ENCODE results near the gene FSTL4.

Gene FSTL4

DNA sequence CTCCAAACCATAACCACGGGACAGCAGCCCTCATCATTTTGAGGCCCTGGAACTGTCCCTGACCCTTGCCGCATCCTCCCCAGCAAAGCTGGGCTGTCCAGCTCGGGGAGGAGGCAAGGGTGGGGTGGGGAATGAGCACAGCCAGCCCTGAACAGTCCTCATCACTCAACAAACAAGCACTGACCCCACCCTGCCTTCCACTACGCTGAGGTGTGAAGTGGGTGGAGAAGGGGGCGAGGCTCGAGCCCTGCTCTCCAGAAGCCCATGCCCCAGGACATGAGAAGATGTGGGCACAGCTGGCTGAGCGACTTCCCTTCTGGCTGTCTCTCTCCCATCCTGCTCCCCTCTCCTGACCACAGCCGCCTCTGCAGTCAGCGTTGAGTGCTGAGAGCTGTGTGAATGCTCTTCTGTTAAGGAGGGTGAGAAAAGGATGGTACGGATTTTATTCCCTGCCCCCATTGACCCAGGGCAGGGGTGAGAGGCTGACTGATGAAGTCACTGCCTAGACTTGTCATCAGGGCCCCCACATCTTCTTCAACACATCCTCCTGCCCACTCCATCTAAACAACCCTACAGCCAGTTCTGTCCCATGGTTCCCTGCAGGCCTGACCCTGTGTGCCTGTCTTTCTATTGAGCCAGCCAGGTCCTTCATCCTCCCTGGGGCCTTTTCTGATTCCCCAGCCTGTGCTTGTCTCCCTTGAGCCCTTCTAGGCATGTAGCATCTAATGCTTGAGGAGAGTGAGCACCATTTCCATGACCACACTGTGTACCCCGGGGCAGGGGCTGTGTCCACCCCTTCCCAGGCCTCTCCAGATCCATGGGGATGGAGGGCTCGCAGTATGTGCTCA is 276.0 kb downstream of the FSTL4 start:
- in situ Hi-C loops (cut with MboI; ENCODE audit: low sequenced_read_pairs, unreplicated experiment), result no loop called here
- TF ChIP-seq, protein P1, sequence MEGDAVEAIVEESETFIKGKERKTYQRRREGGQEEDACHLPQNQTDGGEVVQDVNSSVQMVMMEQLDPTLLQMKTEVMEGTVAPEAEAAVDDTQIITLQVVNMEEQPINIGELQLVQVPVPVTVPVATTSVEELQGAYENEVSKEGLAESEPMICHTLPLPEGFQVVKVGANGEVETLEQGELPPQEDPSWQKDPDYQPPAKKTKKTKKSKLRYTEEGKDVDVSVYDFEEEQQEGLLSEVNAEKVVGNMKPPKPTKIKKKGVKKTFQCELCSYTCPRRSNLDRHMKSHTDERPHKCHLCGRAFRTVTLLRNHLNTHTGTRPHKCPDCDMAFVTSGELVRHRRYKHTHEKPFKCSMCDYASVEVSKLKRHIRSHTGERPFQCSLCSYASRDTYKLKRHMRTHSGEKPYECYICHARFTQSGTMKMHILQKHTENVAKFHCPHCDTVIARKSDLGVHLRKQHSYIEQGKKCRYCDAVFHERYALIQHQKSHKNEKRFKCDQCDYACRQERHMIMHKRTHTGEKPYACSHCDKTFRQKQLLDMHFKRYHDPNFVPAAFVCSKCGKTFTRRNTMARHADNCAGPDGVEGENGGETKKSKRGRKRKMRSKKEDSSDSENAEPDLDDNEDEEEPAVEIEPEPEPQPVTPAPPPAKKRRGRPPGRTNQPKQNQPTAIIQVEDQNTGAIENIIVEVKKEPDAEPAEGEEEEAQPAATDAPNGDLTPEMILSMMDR (IDR thresholded peaks at IDR 0.05; ENCODE audit: borderline replicate concordance, control extremely low read depth, extremely low read depth, insufficient read depth, missing control alignments), result no peak

DNA sequence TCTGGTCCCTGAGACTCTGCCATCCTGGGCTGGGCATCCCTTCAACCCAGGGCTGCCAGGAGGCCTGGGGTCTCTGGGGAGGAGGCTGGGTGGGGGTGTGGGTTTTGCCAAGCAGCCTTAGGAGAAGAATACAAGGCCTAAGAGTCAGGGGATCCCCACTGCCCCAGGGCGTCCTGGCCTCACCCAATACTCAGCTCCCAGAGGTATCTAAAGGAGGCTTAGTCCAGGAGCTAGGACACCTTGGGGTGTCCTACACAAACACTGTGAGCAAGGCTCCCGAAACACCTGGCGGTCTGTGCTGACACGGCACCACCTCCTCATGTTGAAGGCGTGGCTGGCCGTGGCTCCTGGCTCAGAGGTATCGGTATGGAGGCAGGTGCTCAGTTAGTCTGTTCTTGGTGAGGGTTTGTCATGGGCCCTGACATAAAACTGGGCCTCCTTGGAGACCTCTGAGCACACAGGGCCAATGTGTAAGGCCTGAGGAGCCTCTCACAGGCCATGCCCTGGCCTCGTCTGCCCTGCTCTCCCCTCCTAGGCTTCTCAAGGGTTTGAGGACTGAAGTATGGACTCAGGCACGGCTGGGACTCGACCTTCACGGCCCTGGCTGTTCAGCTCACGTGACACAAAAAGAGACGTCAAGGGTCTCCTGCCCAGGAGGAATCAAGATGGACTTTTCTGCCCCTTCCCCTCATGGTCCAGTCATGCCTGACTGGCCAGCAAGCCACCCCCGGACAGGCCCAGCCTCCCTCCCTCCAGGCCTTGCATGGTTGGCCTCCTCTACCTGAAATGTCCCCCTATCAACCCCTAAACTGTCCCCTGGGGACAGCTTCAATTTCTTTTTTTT is 277.3 kb downstream of the FSTL4 start:
- no peak for DNase-seq (ENCODE audit: low spot score)
- in situ Hi-C loops (cut with MboI; ENCODE audit: low sequenced_read_pairs, unreplicated experiment), result no loop called here
- TF ChIP-seq, protein P1 (IDR thresholded peaks at IDR 0.05; ENCODE audit: borderline replicate concordance, control extremely low read depth, extremely low read depth, insufficient read depth, missing control alignments), result no peak

More for the DNA sequence above, 276.0 kb downstream of the FSTL4 start:
- DNase-seq (ENCODE audit: low spot score), result no peak

DNA sequence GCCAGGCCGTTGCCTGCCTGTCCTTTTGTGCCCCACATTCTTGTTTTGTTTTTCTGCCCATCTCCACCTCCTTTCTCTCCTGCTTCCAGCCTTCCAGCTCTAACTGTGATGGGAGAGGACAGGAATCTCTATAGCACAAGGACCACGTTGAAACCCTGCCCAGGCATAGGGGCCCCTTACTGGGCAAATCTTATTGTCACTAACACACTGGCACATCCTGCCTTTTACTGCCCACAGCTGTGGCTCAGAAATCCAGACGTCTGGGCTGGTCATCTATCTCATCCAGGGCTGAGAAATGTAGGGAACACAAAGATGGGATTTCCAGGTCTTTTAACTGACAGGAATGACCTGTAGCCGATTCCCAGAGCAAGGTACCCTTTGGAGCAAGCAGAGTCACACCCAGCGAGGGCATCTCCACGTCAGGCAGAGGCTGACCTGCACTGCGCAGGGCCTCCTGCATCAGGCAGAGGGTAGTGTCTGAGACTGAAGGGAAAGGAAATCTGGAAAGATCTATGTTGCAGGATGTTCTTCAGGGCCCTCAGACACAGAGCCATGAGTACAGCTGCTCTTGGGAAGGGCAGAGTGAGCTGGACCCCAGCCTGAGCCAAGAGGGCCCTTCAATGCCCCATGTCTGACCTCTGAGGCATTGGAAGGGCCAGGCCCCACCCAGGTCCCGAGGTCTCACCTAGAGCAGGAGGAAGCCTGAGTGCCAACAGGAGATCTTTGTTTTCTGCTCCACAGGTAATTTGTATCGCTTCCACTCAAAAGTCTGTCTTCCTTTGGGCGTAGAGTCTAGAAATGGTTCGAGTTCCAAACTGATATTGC is 278.8 kb downstream of the FSTL4 start:
- TF ChIP-seq, protein P1 (IDR thresholded peaks at IDR 0.05; ENCODE audit: borderline replicate concordance, control extremely low read depth, extremely low read depth, insufficient read depth, missing control alignments), result no peak
- no peak for DNase-seq (ENCODE audit: low spot score)
- in situ Hi-C loops (cut with MboI; ENCODE audit: low sequenced_read_pairs, unreplicated experiment), result no loop called here

DNA sequence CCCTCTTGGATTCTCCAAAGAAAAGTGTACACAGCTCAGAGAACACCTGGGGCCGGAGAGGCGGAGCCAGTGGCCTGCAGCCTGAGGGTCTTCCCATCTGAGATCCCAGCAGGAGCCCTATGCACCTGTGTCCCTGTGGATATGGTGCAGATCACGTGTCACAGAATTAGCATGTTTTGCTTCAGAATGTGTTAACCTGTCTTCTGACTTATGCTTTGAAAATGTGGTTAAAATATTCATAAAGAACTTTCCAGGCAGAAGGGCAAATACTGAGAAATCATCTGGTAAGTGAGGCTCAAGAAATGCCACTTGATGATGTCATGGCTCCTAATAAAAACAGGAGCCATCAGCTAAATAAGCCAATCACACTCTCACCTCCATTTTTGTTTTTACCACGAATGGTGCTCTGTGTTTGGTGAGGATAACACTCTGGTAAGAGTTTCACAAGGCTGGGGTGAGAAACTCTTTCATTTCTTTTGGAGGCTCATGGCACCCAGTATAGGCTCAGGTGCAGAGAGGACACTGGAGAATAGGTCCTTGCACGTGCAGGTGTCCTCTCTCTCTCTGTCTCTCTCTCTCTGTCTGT is 279.8 kb downstream of the FSTL4 start:
- DNase-seq (ENCODE audit: low spot score), result no peak
- TF ChIP-seq, protein P1 (IDR thresholded peaks at IDR 0.05; ENCODE audit: borderline replicate concordance, control extremely low read depth, extremely low read depth, insufficient read depth, missing control alignments), result no peak
- in situ Hi-C loops (cut with MboI; ENCODE audit: low sequenced_read_pairs, unreplicated experiment), result no loop called here

DNA sequence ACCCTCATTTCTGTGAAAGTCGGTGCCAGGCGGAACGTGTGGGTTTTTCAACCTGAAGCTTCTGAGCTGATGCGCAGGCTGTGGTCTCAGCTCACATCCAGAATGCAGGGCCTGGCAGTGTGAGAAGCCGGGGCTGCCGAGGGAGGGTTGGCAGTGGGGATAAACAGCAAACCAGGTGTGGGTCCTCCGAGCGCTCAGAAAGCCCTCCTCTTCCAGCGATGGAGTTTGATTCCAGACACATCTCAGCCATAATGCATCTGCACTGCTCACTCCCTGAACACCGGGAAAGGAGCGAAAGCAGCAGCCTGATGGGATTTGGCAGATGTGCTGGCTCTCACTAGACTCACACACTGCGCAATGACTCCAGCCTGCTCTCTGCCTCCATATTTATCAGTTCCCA is 280.4 kb downstream of the FSTL4 start:
- in situ Hi-C loops (cut with MboI; ENCODE audit: low sequenced_read_pairs, unreplicated experiment), result no loop called here
- TF ChIP-seq, protein P1 (IDR thresholded peaks at IDR 0.05; ENCODE audit: borderline replicate concordance, control extremely low read depth, extremely low read depth, insufficient read depth, missing control alignments), result no peak
- no peak for DNase-seq (ENCODE audit: low spot score)

DNA sequence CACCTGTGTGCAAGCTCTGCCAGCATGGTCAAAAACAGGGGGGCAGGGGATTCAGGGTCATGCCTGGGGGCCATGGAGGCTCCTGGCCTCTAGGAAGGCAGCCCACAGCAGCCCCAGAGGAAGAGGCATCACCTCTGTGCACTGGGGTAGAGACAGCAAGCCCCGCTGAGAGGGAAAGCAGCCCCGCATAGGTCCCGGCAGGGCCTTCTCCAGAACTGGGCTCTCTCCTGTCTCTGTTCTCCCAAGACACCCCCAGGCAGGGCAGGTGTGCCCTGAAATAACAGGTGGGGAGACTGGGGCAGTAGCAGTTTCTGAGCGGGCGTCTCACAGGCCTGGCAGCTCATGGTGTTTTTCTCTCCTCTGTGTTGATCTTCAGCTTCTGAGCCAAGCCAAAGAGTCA is 281.4 kb downstream of the FSTL4 start:
- in situ Hi-C loops (cut with MboI; ENCODE audit: low sequenced_read_pairs, unreplicated experiment), result no loop called here

More for the DNA sequence above, 281.4 kb downstream of the FSTL4 start:
- no peak for DNase-seq (ENCODE audit: low spot score)
- TF ChIP-seq, protein P1 (IDR thresholded peaks at IDR 0.05; ENCODE audit: borderline replicate concordance, control extremely low read depth, extremely low read depth, insufficient read depth, missing control alignments), result no peak

Measured in GM13976 (cell line).